ENCODE measurements around the gene GAGE12J.
"Not testable (repeated sequence)": the region's sequence is repeated elsewhere in the genome, so short reads cannot be mapped to it uniquely, and the experiment has no call there.

- not testable (repeated sequence) for TF ChIP-seq POLR2A (IDR thresholded peaks at IDR 0.05; ENCODE audit: low read length); GATA1 (IDR thresholded peaks at IDR 0.05; ENCODE audit: low read depth, low read length)
Observed at GRCh38 chrX:49331841-49332240, 10.0 kb downstream of the GAGE12J start.

Data from erythroblast (primary cell).